ENCODE measurements around the gene QRICH2. TPM values are rescaled to one million over a fixed set of nuclear protein-coding genes. Genes with fewer than 3 reads are reported as not detected.

The QRICH2 gene
- total and polyA plus RNA-seq, 9 of the 15 experiments (the other 6 are each of a cell fraction or from before 2014, with no cell fraction given) = 0.03 to 1.6 (median 0.81) TPM

GRCh38 chr17:76336756-76337412 is 28.8 kb upstream of the QRICH2 start (continued):
- TF ChIP-seq AFF1 (IDR thresholded peaks at IDR 0.05; ENCODE audit: low read depth in 1 of 2, partially characterized antibody in 2 of 2) (no peak), ELK1 (CRISPR knock-in tag; IDR thresholded peaks at IDR 0.05) (no peak), ZNF561 (CRISPR knock-in tag; conservative IDR thresholded peaks at IDR 0.05) (no peak), PTTG1 (tag; IDR thresholded peaks at IDR 0.05; ENCODE audit: low read depth) (no peak), TBL1XR1 (IDR thresholded peaks at IDR 0.05; ENCODE audit: low read length in 2 of 2) (no peak)

All from K562 (cell line).